Endothelial cell of umbilical vein (primary cell): ENCODE data around the gene HMG20B.

ENCODE experiments used
- EZH2 ChIP-seq: IDR thresholded peaks from 2 replicates; pipeline ENCODE4 v1.6.1; 2012; ENCODE audit warnings: borderline replicate concordance, low read depth, mild to moderate bottlenecking, moderate library complexity, low read length, inconsistent platforms; ENCODE audit not compliant: severe bottlenecking
- FOS ChIP-seq: IDR thresholded peaks from 2 replicates; pipeline ENCODE4 v1.6.1; 2011; ENCODE audit warnings: mild to moderate bottlenecking, low read length, moderate library complexity, borderline replicate concordance; ENCODE audit not compliant: insufficient read depth
- GATA2 ChIP-seq: IDR thresholded peaks from 2 replicates; pipeline ENCODE4 v1.7.0; 2011; ENCODE audit warnings: low read depth, mild to moderate bottlenecking, moderate library complexity, mixed read lengths, low read length; ENCODE audit not compliant: insufficient read length, insufficient read depth
- JUN ChIP-seq: IDR thresholded peaks from 2 replicates; pipeline ENCODE4 v1.6.1; 2011; ENCODE audit warnings: borderline replicate concordance, low read depth; ENCODE audit not compliant: insufficient read length, insufficient read depth
- MAX ChIP-seq: IDR thresholded peaks from 2 replicates; pipeline ENCODE4 v1.6.1; 2011; ENCODE audit not compliant: insufficient read depth, insufficient read length
- MYC ChIP-seq: IDR thresholded peaks from one replicate; pipeline ENCODE4 v1.6.1; 2011; ENCODE audit warnings: mild to moderate bottlenecking, low read depth, low read length
- POLR2A ChIP-seq: IDR thresholded peaks from 2 replicates; pipeline ENCODE4 v1.6.1; 2012; ENCODE audit warnings: low read depth, mild to moderate bottlenecking, control low read depth, low read length
- POLR2AphosphoS5 ChIP-seq: IDR thresholded peaks from 2 replicates; pipeline ENCODE4 v1.6.1; 2012; ENCODE audit warnings: low read depth, mild to moderate bottlenecking, control low read depth, low read length, moderate library complexity; ENCODE audit not compliant: insufficient read depth
- TF ChIP-seq, protein P1 (sequence below), 2 donors: IDR thresholded peaks; 1 replicate in 1 of 2; 2 replicates in 1 of 2; pipeline ENCODE4 v1.5.1; 2011; ENCODE audit warnings: low read length in 2 of 2, mild to moderate bottlenecking in 2 of 2, moderate library complexity in 2 of 2, control low read depth in 1 of 2, inconsistent platforms in 1 of 2, low read depth in 1 of 2; ENCODE audit not compliant: insufficient read depth in 1 of 2; ENCODE audit errors: extremely low read depth in 1 of 2

DNA sequence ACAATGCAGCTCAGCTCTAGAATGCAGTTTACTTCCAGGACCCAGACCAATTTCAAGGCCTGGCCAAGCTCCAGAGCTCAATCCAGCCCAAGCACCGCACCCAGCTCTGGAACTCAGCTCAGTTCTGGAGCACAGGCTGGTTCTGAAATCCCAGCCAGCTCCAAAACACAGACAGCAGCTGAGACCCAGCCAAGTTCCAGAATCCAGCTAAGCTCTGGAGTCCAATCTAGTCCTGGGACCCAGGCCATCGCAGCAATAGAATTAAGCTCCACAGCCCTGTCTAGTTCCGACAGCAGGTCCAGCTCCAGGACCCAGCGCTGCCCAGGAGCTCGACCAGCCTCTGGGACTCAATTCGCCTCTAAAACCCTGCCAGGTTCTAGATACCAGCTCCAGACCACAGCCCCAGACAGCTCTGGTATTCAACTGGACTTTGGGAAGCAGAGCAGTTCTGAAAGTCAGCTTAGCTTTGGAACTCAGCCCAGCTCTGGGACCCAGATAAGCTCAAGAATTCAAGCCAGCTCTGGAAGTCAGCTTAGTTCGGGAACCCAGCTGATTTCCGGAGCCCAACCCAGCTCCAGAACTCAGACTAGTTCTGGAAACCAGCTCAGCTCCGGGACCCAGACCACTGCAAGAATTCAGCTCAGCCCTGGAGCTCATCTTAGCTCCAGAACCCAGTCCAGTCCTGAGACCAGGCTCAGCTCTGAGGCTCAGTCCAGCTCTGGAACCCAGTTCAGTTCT, 19.3 kb downstream of the HMG20B start:
- TF ChIP-seq, protein P1, sequence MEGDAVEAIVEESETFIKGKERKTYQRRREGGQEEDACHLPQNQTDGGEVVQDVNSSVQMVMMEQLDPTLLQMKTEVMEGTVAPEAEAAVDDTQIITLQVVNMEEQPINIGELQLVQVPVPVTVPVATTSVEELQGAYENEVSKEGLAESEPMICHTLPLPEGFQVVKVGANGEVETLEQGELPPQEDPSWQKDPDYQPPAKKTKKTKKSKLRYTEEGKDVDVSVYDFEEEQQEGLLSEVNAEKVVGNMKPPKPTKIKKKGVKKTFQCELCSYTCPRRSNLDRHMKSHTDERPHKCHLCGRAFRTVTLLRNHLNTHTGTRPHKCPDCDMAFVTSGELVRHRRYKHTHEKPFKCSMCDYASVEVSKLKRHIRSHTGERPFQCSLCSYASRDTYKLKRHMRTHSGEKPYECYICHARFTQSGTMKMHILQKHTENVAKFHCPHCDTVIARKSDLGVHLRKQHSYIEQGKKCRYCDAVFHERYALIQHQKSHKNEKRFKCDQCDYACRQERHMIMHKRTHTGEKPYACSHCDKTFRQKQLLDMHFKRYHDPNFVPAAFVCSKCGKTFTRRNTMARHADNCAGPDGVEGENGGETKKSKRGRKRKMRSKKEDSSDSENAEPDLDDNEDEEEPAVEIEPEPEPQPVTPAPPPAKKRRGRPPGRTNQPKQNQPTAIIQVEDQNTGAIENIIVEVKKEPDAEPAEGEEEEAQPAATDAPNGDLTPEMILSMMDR (IDR thresholded peaks at IDR 0.05; ENCODE audit: extremely low read depth in 1 of 2, insufficient read depth in 1 of 2, low read depth in 1 of 2, low read length in 2 of 2) = no peak
- TF ChIP-seq POLR2AphosphoS5 (no peak), EZH2 (no peak), POLR2A (no peak), JUN (no peak), MAX (no peak), MYC (no peak), GATA2 (no peak), FOS (no peak)
